Measurements from ENCODE around the gene TASL. TPM values are rescaled to one million over a fixed set of nuclear protein-coding genes. Genes with fewer than 3 reads are reported as not detected.
"Not testable (repeated sequence)": the region's sequence is repeated elsewhere in the genome, so short reads cannot be mapped to it uniquely, and the experiment has no call there.

TASL gene
- total RNA-seq, 3 donors from 2014 or later (not counting 1 experiment from before 2014, with no cell fraction given) = 2.2 to 4.7 (median 4.0) TPM

GRCh38 chrX:30570505-30570904 is 7.1 kb downstream of the TASL start:
- no peaks in the 10 kb centered on the region for H3K9me3 ChIP-seq (ENCODE audit: control insufficient read depth, insufficient read depth, low read length)
- TF ChIP-seq, protein P1, sequence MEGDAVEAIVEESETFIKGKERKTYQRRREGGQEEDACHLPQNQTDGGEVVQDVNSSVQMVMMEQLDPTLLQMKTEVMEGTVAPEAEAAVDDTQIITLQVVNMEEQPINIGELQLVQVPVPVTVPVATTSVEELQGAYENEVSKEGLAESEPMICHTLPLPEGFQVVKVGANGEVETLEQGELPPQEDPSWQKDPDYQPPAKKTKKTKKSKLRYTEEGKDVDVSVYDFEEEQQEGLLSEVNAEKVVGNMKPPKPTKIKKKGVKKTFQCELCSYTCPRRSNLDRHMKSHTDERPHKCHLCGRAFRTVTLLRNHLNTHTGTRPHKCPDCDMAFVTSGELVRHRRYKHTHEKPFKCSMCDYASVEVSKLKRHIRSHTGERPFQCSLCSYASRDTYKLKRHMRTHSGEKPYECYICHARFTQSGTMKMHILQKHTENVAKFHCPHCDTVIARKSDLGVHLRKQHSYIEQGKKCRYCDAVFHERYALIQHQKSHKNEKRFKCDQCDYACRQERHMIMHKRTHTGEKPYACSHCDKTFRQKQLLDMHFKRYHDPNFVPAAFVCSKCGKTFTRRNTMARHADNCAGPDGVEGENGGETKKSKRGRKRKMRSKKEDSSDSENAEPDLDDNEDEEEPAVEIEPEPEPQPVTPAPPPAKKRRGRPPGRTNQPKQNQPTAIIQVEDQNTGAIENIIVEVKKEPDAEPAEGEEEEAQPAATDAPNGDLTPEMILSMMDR (IDR thresholded peaks at IDR 0.05) = peak; percentile 55
- Mint-ChIP-seq H3K4me1 (peaks cover 0 to 29% of the 10 kb centered on the region in 2 donors), H3K4me3 (no peak overlapping the region), H3K27ac (no peak overlapping the region), H3K9me3 (no peaks in the 10 kb centered on the region), H3K36me3 (no peaks in the 10 kb centered on the region), H3K27me3 (ENCODE audit: low read depth in 2 of 2) (no peaks in the 10 kb centered on the region)
- H3K36me3 ChIP-seq (ENCODE audit: control insufficient read depth, insufficient read depth, low read length) = no peaks in the 10 kb centered on the region
- WGBS (ENCODE audit: insufficient coverage) = 80% methylated on average over 1 of the region's 1 CpG
- ATAC-seq = peak in 1 of 3 donors; percentile 59
- H3K4me3 ChIP-seq (ENCODE audit: low read length) = no peak overlapping the region
- H3K27me3 ChIP-seq (ENCODE audit: control insufficient read depth, insufficient read depth, low read length) = no peaks in the 10 kb centered on the region
- DNase-seq = peak in 1 of 2 donors; percentile 67
- H3K4me1 ChIP-seq (ENCODE audit: control insufficient read depth, insufficient read depth, low read length) = peaks cover 5% of the 10 kb centered on the region
- intact Hi-C loops (cut with micrococcal nuclease) = loop anchor here (2.0 to 10.0 kb wide), 2 partner anchors 142 to 314 kb away; partner anchors contain the start of gene TAB3
- H3K27ac ChIP-seq (ENCODE audit: low read length) = no peak overlapping the region

DNA sequence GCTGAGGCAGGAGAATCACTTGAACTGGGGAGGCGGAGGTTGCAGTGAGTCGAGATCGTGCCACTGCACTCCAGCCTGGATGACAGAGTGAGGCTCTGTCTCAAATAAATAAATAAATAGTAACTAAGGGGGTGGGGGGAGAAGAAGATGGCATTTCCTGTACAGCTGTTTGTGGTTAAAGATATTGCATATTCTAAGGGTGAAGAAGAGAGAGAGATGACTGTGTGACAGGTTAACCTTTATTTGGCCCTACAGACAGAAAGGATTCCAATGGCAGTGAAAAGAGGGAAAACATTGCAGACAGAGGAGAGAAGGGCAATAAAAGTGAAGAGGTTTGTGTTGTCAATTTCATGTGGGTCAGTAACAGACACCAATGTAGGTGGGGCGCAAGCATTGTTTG is 9.4 kb downstream of the TASL start:
- Histone ChIP-seq H3K27me3 (ENCODE audit: control insufficient read depth, insufficient read depth, low read length) (no peaks in the 10 kb centered on the region), H3K36me3 (ENCODE audit: control insufficient read depth, insufficient read depth, low read length) (no peaks in the 10 kb centered on the region), H3K4me1 (ENCODE audit: control insufficient read depth, insufficient read depth, low read length) (peaks cover 3% of the 10 kb centered on the region), H3K27ac (ENCODE audit: low read length) (no peak overlapping the region), H3K9me3 (ENCODE audit: control insufficient read depth, insufficient read depth, low read length) (no peaks in the 10 kb centered on the region), H3K4me3 (ENCODE audit: low read length) (no peak overlapping the region)
- DNase-seq = no peak
- H3K27ac Mint-ChIP-seq = peak overlapping the region; percentile 8 to 77
- 51% methylated on average over 4 of the region's 4 CpGs for WGBS (ENCODE audit: insufficient coverage)
- TF ChIP-seq, protein P1 (IDR thresholded peaks at IDR 0.05) = no peak
- H3K36me3 Mint-ChIP-seq = no peaks in the 10 kb centered on the region
- H3K4me1 Mint-ChIP-seq = peaks cover 3 to 22% of the 10 kb centered on the region in 2 donors
- no peaks in the 10 kb centered on the region for H3K27me3 Mint-ChIP-seq (ENCODE audit: low read depth in 2 of 2)
- peak; percentile 39 to 64 (median 57) for ATAC-seq
- H3K9me3 Mint-ChIP-seq = no peaks in the 10 kb centered on the region
- H3K4me3 Mint-ChIP-seq = no peak overlapping the region
- intact Hi-C loops (cut with micrococcal nuclease) = no loop called here

GRCh38 chrX:30563070-30563469 is 14.5 kb downstream of the TASL start:
- intact Hi-C loops (cut with micrococcal nuclease); H3K9me3 Mint-ChIP-seq; H3K36me3 Mint-ChIP-seq; H3K27me3 Mint-ChIP-seq (ENCODE audit: low read depth in 2 of 2); H3K9me3 ChIP-seq (ENCODE audit: control insufficient read depth, insufficient read depth, low read length); H3K4me1 ChIP-seq (ENCODE audit: control insufficient read depth, insufficient read depth, low read length); H3K27ac ChIP-seq (ENCODE audit: low read length); H3K4me3 ChIP-seq (ENCODE audit: low read length); H3K27me3 ChIP-seq (ENCODE audit: control insufficient read depth, insufficient read depth, low read length); H3K36me3 ChIP-seq (ENCODE audit: control insufficient read depth, insufficient read depth, low read length); DNase-seq; H3K4me3 Mint-ChIP-seq: not testable (repeated sequence)
- WGBS (ENCODE audit: insufficient coverage) = no CpG with 5 or more reads among the region's 5 CpGs
- peaks cover 7 to 10% of the 10 kb centered on the region in 2 donors for H3K4me1 Mint-ChIP-seq
- peak in 2 of 3 donors; percentile 50 to 66 for ATAC-seq
- peak overlapping the region; percentile 1 to 78 for H3K27ac Mint-ChIP-seq

- Mint-ChIP-seq H3K27ac (peak overlapping the region in 1 of 2 donors; percentile 19), H3K36me3 (no peaks in the 10 kb centered on the region), H3K9me3 (no peaks in the 10 kb centered on the region), H3K27me3 (ENCODE audit: low read depth in 2 of 2) (no peaks in the 10 kb centered on the region), H3K4me1 (peaks cover 7 to 9% of the 10 kb centered on the region in 2 donors), H3K4me3 (no peak overlapping the region)
- ATAC-seq (no peak), DNase-seq (no peak)
- WGBS (ENCODE audit: insufficient coverage) = 78% methylated on average over 2 of the region's 2 CpGs
- no peaks in the 10 kb centered on the region for H3K27me3 ChIP-seq (ENCODE audit: control insufficient read depth, insufficient read depth, low read length)
- TF ChIP-seq, protein P1 (IDR thresholded peaks at IDR 0.05) = no peak
- no peak overlapping the region for H3K27ac ChIP-seq (ENCODE audit: low read length)
- no peaks in the 10 kb centered on the region for H3K9me3 ChIP-seq (ENCODE audit: control insufficient read depth, insufficient read depth, low read length)
- peaks cover 2% of the 10 kb centered on the region for H3K36me3 ChIP-seq (ENCODE audit: control insufficient read depth, insufficient read depth, low read length)
- intact Hi-C loops (cut with micrococcal nuclease) = no loop called here
- H3K4me3 ChIP-seq (ENCODE audit: low read length) = no peak overlapping the region
- no peaks in the 10 kb centered on the region for H3K4me1 ChIP-seq (ENCODE audit: control insufficient read depth, insufficient read depth, low read length)
These were observed 16.4 kb downstream of the TASL start for GRCh38 chrX:30561191-30561590.
